NCI-H1092 (cell line): Measurements from ENCODE around the gene TNFSF11.

Experiments used
- DNase-seq: peaks from one replicate; lab custom pipeline; 2025; lab: John Stamatoyannopoulos, UW

TNFSF11 gene

DNA sequence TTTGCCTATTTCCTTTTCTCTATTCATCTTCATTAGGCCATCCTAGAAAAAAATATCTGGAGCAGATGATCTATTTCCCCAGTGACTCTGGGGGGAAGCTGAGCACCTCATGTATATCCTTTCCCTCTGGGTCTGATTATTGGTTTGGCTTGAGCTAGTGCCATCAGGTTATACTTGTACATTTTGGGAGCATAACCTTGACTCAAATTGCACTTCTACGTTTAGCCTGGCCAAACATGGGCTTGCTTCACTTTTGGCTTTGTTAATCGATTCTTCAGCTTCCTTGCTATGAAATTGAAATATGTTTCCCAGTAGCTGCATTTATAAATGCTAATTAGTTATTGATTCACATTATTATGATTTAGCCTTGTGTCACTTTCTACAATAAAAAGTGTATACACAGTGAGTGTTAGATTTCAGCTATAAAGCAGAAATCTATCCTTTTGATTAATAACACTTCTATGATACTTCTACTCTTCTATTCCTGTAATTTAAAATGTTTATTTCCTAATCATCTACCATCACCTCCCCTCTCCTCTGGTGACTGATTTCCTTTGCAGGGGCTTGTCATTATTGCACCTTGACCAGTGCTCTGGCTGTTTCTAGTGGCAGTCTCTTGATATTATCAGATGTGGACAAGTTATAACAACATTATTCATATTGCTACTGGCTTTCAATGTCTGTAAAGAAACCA is 37.3 kb downstream of the TNFSF11 start:
- no peak for DNase-seq

- DNase-seq = no peak
Observed at GRCh38 chr13:42612021-42612765, 38.2 kb downstream of the TNFSF11 start.

DNA sequence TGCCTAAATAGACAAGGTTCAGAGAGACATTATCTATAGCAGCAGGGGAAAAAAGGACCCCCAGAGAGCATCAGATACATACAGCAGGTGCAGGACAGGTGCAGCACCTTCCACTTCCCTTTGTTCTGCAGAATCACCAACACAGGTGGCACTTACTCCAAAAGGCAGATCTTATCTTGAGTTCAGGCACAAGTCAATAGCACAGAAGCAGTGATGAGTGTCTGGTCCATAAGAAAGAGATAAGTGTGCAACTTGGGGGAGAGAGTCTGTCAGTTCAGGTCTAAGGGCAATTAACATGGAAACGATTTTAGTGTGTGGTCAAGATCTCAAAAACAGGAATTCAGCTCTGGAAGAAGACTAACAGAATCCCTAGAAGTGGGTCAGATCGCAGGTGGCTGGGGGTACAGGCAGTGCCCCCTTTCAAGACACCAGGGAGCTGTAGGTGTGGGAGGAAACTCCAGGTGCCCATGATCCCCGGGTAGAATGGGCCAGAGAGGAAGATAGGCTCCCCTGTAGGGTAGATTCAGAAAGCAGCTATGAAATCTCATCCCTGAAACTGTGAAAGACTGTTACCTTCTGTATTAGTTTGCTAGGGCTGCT is 40.6 kb downstream of the TNFSF11 start:
- no peak for DNase-seq

- no peak for DNase-seq
Observed at GRCh38 chr13:42615691-42616090, 41.7 kb downstream of the TNFSF11 start.

DNA sequence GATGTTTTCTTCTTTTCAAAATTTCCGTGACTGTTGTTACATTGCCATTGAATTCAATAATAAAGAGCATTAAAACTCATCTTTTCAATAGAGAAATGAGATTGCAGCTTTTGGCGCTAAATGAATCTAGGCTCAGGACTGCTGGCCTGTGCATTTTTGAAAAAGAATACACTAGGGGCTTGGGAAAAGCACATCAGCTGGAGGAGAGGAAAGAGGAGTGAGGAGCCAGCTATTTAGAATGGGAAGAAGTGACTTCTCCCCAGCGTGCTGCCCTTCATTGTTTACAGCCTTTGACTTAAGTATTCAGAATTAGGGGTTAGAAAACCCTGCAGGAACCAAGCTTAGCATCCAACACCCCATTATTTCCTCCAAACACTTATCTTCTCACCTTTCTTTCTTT is 43.3 kb downstream of the TNFSF11 start:
- no peak for DNase-seq

- DNase-seq = no peak
Observed at GRCh38 chr13:42623916-42624315, 50.0 kb downstream of the TNFSF11 start.

DNA sequence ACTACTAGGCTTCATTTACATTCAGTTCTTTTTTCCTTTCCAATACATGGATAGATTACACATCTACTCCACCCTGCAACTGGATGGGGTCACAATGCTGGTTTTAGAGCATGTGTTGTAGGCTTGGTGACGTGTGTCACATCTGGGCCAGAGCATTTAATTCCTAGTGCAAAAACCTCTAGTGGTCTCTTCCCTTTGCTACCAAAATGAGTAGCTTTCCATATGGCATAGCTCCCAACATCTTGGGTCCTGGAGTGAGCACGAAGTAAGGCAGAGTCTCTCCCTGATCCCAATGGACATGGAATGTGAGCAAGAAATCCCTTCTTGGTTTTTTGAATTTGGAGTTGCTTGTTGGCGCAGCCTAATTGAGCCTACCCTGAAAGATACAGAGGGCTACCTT is 51.7 kb downstream of the TNFSF11 start:
- no peak for DNase-seq

GRCh38 chr13:42626176-42626860 is 52.4 kb downstream of the TNFSF11 start:
- DNase-seq = no peak

DNA sequence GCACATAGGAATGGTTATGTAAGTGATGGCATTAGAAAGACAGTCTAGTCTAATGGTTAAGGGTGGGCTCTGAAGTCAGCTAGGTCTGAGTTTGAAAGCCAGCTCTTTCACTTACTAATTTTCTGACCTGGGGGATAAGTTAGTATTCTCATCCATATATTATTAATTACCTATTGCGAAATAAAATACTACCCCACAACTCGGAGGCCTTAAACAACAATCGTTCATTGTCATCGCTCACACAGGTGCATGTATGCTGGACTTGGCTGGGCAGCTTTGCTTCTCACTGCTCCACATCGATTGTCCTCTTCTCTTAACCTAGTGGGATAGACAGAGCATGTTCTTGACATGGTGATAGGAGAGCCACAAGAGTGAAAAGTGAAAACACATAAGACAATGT is 54.7 kb downstream of the TNFSF11 start:
- DNase-seq = no peak

- DNase-seq = no peak
Observed at GRCh38 chr13:42631181-42631580, 57.2 kb downstream of the TNFSF11 start.

DNA sequence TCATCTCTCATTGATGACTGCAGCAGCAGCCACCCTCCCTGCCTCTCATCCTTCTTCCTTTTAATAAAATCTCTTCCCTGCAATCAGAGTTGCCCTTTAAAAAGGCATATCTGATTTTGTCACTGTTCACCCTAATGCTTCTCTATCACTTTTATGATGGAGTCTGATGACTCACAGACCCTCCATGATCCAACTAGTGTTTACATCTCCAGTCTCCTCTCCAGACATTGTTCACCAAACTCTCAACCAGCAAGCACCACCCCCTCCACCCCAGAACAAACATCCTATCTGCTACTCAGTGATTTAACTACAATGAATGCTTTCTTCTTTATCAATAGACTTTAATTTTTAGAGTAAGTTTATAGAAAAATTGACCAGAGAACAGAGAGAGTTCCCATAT is 59.5 kb downstream of the TNFSF11 start:
- no peak for DNase-seq

GRCh38 chr13:42638101-42638500 is 64.1 kb downstream of the TNFSF11 start:
- no peak for DNase-seq

GRCh38 chr13:42638886-42639285 is 64.9 kb downstream of the TNFSF11 start:
- no peak for DNase-seq

DNA sequence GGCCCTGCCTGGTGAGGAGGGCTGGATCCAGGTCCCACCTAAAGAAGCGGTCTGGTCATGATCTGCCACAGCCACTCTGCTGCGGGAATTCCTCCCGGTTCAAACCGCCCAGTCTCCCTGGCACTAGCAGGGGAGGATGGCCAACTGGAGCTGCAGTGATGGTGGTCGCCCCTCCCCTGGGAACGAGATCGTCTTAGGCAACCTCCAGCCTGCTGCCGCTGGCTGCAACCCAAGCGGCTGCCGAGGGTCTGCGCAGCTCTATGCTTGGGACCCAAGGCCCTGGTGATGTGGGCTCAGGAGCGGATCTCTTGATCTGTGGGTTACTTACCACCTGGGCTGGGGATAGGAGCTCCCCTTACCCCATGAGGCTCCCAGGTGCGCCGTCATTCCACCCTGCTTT is 69.1 kb downstream of the TNFSF11 start:
- DNase-seq = no peak

- DNase-seq = no peak
Observed at GRCh38 chr13:42644841-42645240, 70.9 kb downstream of the TNFSF11 start.

GRCh38 chr13:42645717-42646116 is 71.8 kb downstream of the TNFSF11 start:
- no peak for DNase-seq

DNA sequence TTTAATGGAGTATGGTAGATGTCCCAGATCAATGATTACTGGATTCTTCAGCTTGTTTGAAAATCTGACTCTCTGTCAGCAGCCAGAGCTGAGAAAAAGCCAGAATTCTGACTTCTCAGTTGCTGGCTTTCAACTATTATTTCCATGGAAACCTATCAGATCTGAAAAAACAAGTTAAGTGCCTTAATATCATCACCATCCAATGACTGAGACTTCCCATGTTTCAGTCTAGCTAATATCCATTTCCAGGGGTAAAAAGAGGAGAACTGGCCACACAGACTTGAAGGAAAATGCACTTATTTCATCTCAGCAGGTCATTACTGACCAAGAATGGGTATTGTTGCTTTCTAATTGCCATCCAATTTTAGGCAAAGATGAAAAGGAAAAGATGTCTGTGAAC is 75.2 kb downstream of the TNFSF11 start:
- DNase-seq = no peak

DNA sequence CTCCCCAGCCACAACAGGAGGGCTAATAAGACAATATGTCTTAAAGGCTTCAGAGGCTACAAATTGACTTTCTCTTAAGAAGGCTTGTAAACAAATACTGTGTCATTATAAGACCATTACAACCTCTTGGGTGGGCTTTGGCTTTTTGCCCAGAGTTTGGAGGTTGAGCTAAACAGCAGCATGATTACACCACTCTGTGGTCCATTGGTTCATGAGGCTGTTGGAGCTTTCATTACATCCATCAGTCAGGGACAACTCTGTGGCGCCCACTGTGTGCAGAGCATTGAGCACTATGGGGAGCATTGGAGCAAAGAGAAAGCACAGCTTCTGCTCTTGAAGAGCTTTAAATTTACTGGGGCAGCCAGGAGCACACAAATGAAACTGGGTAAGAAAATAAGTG is 75.9 kb downstream of the TNFSF11 start:
- DNase-seq = peak; percentile 47

GRCh38 chr13:42650506-42650905 is 76.6 kb downstream of the TNFSF11 start:
- no peak for DNase-seq

- DNase-seq = no peak
Observed at GRCh38 chr13:42651936-42652641, 78.1 kb downstream of the TNFSF11 start.

- DNase-seq = no peak
Observed at GRCh38 chr13:42652642-42653415, 78.9 kb downstream of the TNFSF11 start.
